HG02642 (cell line): Measurements from ENCODE around the gene HCK.

Experiments
- ATAC-seq: cut with Tn5 transposase; IDR thresholded peaks from one replicate; pipeline ENCODE4 v1.9.1; 2021; ENCODE audit warnings: mild to moderate bottlenecking; ENCODE audit not compliant: unreplicated experiment, poor library complexity

Gene HCK

DNA sequence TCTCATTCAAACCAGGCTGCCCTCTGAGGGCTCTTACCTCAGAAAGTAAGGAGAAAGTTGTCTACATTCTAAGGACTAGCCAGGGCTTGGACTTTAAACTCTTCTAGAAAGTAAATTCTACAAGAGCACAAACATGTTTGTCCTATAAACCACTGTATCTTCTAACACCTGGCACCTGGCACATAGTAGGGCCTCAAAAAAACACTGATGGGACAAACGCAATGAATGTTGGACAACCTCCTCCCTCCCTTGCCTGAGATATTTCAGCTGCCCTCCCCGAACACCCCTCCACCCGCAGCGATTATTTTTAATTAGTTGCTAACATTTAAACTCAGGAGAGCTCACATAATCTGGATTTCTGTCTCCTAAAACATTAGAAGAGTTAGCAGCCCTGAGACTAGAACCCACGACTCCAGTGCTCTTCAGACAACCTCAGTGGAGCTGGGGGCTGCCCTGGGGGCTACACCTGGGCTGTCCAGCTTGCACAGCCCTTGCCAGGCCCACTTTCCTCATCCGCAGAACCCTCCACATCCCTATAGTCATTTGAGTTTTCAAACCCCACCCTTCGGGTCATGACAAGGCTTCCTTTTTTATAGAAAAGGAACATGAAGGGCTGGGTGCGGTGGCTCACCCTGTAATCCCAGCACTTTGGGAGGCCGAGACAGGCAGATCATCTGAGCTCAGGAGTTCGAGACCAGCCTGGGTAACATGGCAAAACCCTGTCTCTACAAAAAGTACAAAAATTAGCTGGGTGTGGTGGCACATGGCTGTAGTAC is 4.9 kb downstream of the HCK start:
- ATAC-seq, result no peak

DNA sequence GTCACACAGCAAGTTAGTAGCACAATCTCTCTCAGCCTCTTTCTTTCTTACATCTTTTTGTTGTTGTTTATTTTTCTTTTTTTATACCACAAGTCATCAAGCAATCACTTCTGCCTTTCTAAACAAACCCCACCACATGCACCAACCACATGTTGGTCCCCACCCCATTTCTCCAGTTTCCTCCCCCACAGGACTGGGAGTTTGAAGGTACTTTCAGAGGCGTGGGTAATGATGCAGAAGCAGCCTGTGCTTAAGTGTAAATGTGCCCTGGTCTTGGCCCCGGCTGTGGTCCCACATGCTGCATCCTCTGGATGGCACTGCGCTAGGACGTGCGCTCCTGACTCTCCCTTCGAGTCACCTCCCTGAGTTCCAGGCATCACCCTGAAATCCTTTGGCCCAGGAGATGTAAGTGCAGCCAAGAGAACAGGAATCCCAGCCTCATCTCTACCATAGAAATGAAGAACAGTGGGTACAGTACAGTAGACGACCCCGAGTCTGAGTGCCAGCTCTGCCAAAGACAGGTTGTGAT is 5.7 kb downstream of the HCK start:
- ATAC-seq, result no peak

DNA sequence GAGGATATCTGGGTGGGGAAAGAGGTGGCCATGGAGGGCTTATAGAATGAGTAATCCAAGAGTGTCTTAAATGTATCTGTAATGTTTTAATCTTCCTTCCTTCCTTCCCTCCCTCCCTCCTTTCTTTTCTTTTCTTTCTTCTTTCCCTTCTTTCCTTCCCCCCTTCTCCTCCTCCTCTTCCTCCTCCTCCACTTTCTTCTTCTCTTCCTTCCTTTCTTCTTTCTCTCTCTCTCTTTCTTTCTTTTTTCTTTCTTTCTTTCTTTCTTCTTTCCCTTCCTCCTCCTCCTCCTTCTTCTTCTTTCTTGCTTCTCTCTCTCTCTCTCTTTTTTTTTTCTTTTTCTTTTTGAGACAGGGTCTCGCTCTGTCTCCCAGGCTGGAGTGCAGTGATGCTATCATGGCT is 7.1 kb downstream of the HCK start:
- ATAC-seq, result no peak

DNA sequence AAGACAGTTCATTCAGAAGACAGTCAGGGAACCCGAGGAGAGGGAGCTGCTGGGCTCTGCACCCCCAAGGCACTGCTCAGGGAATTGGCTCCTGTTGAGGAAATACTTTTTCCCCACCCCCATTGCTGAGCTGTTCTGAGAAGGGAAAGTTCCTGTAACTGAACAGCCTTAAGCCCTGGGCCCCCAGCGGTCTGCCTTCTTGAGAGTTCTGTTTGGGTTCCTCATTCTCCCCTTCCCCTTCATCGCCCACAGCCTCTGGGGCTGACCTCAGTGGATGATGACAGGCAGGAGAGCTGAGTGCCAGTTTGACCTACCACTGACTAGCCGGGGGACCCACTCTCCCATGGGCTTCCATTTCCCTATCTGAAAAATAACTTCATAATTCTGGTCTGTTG is 10.7 kb downstream of the HCK start:
- ATAC-seq, result no peak

DNA sequence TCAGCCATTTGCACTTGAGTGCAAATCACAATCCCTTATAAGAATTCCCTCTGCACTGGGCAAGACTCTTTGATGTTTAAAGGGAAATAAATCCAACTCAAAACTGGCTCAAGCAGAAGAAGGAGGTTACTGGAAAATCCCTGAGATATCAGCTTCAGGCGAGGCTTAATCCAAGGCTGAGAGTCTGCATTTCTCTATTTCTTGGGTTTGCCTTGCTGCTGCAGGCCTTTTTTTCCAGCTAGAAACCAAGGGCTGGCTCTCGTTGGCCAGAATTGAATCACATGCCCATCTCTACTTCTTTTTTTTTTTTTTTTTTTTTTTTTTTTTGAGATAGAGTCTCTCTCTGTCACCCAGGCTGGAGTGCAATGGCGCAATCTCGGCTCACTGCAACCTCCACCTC is 11.7 kb downstream of the HCK start:
- no peak for ATAC-seq

DNA sequence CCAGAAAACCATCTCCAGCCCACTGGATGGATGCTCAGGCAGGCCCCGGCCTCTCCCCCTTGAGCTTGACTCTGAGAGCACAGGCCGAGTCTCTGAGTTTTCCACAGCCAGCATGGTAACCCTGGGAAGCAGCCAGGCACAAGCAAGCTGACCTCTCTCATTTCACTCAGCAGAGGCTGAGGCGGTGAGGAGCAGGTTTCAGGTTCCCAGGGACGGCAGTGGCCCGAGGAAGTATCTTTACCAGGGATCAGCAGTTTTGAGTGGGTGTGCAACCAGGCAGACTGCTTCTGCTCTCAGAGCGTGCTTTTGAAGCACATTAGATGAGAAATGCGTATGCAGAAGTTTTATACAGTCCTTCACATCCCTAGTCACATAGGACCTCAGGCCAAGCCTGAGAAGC is 12.6 kb downstream of the HCK start:
- no peak for ATAC-seq

DNA sequence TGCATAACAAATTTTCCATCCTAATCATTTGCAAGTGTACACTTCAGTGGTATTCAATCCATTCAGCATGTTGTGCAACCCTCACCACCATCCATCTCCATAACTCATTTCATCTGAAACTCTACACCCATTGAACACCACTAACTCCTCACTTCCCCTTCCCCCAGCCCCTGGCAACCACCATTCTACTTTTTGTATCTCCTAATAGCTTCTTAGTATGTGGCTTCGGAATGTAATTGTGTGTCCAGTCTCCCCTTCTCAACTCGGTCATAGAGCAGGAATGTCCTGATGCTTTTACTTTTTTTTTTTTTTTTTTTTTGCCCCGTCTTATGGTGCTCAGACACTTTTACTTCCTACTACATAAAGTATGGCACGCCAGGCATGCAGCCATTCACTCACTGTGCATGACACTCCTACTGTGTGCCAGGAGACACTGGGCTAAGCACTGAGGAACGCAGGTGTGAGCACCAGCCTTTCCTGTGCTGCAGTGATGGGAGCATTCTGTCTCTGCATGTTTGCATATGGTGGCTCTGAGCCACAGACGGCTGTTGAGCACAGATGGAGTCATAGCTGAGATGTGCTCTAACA is 15.3 kb downstream of the HCK start:
- no peak for ATAC-seq

DNA sequence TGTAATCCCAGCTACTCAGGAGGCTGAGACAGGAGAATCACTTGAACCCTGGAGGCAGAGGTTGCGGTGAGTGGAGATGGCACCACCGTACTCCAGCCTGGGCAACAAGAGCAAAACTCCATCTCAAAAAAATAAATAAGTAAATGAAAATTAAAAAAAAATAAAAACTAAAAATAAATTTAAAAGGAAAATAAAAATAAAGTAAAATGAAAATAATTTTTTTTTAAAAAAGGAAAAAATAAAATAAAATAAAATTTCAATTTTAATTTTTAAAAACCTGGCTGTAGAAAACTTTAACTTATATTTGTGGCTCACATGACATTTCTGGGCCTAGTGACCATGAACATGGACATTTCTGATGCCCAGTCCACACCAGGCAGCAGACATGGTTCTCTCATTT is 16.1 kb downstream of the HCK start:
- no peak for ATAC-seq

DNA sequence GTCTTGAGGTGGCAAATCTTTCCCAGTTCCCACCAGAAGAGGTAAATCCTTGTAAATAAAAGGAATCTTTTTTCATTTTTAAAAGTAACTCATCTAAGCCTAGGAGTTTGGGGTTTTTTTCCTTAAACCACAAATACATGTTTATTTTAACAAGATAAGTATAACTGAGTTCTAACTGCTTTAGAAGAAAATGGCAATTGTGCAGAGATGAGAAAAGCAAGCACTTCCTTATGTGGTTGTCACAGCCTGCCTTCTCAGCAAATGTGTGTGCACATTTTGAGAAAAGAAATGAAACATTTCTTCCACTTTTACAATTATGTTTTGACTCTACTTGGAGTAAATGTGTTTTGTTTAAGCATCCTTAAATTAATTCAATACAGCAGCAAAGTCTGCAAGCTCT is 17.7 kb downstream of the HCK start:
- no peak for ATAC-seq

DNA sequence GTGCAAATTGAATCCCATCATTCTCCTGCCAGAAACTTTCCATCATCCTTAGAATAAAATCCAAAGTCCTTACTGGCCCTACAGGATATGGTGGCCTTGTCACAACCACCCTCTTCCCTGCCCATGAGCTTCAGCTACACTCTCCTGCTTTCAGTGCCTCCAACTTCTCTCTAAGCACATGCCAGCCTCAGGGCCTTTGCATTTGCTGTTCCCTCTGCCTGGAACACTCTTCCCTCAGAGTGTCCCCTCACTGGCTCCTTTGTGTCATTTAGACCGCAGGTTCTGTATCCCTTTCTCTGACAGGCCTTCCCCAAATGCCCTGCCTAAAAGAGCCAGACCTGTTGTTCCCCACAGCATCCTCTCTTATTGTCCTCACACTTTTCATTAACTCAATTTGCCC is 18.2 kb downstream of the HCK start:
- ATAC-seq, result no peak

DNA sequence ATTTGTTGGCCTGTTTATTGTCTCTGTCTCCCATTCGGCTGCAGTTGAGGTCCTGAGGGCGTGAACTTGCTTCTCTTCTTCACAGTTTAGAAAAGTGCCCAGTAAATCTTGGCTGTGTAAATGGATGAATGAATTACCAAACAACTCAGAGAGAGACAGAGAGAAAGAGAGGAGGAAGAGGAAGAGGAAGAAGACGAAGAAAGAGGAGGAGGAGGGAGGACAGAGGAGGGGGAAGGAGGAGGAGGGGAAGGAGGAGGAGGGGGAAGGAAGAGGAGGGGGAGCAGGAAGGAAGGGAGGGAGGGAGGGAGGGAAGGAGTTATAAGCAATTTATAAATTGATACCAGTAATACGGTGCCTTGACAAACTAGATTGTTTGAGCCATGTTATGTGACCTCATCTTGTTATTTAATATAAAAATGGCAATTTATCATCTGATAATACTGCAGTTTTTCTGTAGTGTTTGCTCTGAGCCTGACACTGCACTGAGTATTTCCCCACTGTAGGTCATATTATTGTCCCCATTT is 18.7 kb downstream of the HCK start:
- no peak for ATAC-seq

DNA sequence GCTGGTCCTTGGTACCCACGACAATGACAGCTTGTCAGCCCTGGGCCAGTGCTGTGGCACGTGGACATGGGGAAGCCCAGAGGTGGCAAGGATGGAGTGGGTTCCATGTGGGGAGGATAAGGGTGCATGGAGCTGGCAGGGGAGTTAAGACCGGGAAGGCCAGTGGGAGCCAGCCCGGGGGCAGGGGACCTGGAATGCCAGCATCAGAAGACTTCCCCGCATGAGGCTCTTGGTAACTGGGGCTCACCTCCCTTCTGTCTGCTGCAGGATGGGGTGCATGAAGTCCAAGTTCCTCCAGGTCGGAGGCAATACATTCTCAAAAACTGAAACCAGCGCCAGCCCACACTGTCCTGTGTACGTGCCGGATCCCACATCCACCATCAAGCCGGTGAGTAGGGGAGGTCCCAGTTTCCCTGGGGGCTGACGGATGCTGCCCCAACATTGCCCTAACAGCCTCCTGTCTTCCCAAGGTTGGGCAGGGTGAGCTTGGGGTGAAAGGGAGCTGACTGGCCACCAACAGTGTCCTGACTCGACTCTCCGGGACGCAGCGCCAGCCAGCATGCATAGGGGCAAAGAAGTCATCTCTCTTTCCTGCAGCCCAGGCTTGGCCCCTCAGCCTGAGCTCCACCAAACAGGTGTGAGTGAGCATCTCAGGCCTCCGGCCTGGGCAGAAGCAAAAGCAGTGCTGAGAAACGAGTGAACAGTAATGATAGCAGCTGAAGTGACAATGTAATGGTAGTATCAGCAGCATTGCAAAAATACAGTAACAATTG is 19.5 kb downstream of the HCK start:
- no peak for ATAC-seq

DNA sequence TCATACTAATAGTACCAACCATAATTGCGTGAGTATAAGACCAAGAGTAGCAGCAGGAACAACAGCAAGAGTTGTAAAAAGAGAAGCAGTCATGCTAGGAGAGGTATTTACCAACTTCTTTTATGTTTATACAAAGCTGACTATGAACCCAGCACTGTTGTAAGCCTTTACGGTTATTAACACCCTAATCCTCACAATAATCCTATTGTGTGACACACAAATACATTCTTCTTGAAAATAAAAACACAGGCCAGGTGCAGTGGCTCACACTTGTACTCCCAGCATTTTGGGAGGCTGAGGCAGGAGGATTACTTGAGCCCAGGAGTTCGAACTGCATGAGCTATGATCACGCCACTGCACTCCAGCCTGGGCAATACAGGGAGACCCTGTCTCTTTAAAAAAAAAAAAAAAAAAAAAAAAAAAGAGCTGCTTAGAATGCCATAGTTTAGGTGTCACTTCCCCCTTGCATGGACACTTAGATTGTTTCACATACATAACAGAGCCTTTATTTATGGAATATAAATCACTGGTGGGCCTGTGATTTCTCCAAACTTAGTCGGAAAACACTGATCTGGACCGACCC is 20.2 kb downstream of the HCK start:
- no peak for ATAC-seq

DNA sequence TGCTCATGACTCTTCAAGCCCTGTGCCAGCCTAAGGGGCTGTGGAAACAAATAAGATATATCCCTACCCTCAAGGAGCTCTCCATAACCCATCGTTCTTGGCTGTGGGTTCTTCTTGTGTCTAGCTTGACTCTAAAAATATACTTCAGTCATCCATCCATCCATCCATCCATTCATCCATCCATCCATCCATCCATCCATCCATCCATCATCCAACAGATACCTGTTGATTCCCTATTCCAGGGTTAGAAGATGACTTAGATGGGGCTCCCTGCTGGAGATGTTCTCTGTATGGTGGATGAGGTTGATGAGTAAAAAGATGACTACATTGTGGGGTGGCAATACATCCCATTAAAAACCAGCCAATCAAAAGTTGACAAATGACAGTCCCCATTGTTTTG is 23.5 kb downstream of the HCK start:
- ATAC-seq, result no peak

DNA sequence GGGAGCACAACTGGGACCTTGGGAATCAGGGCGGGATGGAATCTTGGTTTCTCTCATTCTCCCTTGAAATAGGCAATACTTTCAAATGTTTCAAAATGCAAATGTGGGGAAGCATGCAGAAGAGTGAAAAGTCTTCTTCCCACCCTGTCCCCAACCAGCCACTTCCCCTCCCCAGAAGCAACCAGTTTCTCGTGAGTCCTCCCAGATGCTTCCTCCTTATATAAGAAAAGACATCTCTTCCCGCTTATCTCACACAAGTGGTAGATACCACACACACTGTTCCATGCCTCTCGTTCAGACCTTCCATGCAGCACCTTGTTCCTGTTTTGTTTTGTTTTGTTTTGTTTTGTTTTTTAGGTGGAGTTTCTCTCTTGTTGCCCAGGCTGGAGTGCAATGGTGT is 25.1 kb downstream of the HCK start:
- no peak for ATAC-seq

DNA sequence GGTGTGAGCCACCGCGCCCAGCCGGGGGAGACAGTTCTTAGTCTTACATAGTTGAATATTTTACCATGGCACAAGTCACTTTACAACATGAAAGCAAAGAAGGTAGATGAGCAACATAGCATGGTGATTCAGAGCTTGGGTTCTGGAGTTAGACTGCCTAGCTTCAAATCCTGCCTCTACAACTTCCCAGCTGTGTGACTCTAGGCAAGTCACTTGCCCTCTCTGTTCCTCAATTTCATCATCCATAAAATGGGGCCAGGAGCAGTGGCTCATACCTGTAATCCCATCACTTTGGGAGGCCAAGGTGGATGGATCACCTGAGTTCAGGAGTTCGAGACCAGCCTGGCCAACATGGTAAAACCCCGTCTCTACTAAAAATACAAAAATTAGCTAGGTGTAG is 26.3 kb downstream of the HCK start:
- no peak for ATAC-seq

DNA sequence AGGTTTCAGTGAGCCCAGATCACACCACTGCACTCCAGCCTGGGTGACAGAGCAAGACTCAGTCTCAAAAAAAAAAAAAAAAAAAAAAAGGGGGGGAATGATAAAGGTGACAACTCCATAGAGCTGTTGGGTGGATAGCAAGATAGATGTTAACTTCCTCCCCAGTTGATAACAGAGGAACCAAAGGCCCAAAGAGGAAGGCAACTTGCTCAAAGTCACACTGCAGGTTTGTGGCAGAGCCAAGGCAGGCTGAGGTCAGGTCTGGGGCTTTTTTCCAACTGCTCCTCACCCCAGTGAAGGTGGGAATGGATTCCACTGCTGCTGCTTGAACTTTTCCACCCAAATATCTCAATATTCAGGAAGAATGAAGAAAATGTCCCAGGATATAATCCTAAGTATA is 26.7 kb downstream of the HCK start:
- no peak for ATAC-seq

DNA sequence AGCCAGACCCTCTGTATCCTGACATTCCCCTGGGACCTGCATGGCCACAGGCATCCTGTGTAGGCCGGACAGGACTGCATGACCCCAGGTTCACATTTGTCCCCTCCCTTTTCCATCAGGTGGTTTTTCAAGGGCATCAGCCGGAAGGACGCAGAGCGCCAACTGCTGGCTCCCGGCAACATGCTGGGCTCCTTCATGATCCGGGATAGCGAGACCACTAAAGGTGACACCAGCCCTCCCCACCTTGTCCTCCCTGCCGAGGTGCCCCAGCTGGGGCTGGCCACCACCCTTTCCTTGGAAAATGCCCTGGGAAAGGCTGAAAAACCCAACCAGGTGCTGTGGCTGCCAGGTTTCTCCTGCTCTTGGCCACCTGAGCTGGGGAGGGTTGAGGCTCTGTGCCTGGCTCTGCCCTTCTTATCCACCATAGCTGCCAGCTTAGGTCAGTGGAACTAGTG is 27.6 kb downstream of the HCK start:
- ATAC-seq, result no peak

DNA sequence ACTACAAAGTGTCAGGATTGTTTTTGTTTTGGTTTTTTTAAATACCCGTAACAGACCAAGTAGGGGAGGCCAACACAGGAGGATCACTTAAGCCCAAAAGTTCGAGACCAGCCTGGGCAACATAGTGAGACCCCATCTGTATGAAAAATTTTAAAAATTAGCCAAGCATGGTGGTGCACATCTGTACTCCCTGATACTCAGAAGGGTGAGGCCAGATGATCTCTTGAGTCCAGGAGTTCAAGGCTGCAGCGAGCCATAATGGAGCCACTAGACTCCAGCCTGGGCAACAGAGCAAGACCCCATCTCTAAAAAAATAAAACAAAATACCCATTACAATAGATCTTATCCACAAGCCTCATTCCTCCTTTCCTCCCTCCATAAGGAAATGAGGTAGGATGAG is 28.7 kb downstream of the HCK start:
- no peak for ATAC-seq

DNA sequence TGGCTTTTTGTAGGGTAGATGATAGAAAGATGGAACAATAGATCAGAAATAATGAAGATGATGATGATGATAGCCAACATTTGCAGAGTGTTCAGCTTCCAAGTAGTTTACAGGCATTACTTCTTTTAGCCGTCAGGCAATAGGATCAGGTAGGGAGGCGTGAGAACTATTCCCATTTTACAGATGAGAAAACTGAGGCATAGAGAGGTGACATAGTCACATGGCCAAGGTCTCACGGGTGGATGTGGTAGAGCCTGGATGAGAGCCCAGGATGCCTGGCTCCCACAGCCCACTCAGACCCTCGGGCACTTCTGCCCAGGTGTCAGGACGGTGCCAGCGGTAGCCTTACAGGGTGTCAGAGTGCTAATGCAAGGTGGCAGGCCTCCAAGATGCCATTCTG is 31.4 kb downstream of the HCK start:
- ATAC-seq, result no peak

DNA sequence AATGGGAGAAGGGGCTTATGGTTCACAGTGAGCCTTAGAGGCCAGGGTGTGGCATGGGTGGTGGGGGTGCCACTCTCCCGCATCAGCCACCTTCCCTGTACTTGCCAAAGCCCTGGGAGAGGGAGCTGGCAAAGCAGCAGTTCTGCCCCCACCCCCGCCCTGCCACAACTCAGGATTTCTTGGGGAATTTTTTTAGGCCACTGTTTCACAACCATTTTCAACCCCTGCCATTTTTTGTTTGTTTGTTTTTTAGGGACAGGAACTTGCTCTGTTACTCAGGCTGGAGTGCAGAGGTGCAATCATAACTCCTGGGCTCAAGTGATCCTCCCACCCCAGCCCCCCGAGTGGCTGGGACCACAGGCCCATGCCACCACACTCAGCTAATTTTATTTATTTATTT is 35.0 kb downstream of the HCK start:
- ATAC-seq, result no peak
